HepG2 (cell line): ENCODE measurements around the gene SNRNP48. TPM values are rescaled to one million over a fixed set of nuclear protein-coding genes. Genes with fewer than 3 reads are reported as not detected.
A peak's percentile ranks its signal among the peaks of the same experiment; 100 is the strongest.

Experiments used
- AHDC1 ChIP-seq: sonication (generic); formaldehyde crosslinking; IDR thresholded peaks from 2 replicates; pipeline ENCODE4 v1.5.1; 2020; ENCODE audit warnings: mild to moderate bottlenecking, missing genetic modification reagents, borderline replicate concordance
- AKAP8 ChIP-seq: sonication (generic); formaldehyde crosslinking; IDR thresholded peaks from 2 replicates; pipeline ENCODE4 v1.5.1; 2020; ENCODE audit warnings: mild to moderate bottlenecking, missing genetic modification reagents
- ASH2L ChIP-seq: fragments of 300-600, 200-600 bp; sonication (generic); IDR thresholded peaks from 2 replicates; pipeline ENCODE4 v1.7.0; 2017; ENCODE audit warnings: low read depth, mild to moderate bottlenecking, moderate library complexity, mixed read lengths, low read length; ENCODE audit not compliant: insufficient read length
- KAT8 ChIP-seq: IDR thresholded peaks from 2 replicates; pipeline ENCODE4 v1.6.1; 2016; ENCODE audit warnings: missing genetic modification reagents, missing compliant biosample characterization
- KDM6A ChIP-seq: IDR thresholded peaks from 2 replicates; pipeline ENCODE4 v1.6.1; 2016; ENCODE audit warnings: low read depth
- SETDB1 ChIP-seq: sonication (generic); formaldehyde crosslinking; IDR thresholded peaks from 2 replicates; pipeline ENCODE4 v1.5.1; 2020; ENCODE audit warnings: missing genetic modification reagents, mild to moderate bottlenecking, borderline replicate concordance
- TCF7 ChIP-seq: sonication (generic); IDR thresholded peaks from 2 replicates; pipeline ENCODE4 v1.6.1; 2016; ENCODE audit warnings: antibody characterized with exemption, low read depth
- ZBTB39 ChIP-seq: sonication (generic); formaldehyde crosslinking; IDR thresholded peaks from 2 replicates; pipeline ENCODE4 v1.5.0; 2020; ENCODE audit warnings: missing genetic modification reagents
- ZFP36 ChIP-seq: fragments of 150-350 bp; IDR thresholded peaks from 2 replicates; pipeline ENCODE4 v1.6.1; 2018; ENCODE audit warnings: borderline replicate concordance, low read length, low read depth; ENCODE audit not compliant: partially characterized antibody
- ZNF138 ChIP-seq: sonication (generic); formaldehyde crosslinking; IDR thresholded peaks from 2 replicates; pipeline ENCODE4 v1.5.0; 2020; ENCODE audit warnings: mild to moderate bottlenecking, low read depth, missing genetic modification reagents
- ZNF17 ChIP-seq: sonication (generic); formaldehyde crosslinking; IDR thresholded peaks from 2 replicates; pipeline ENCODE4 v1.5.0; 2020; ENCODE audit warnings: mild to moderate bottlenecking, missing genetic modification reagents
- ZNF256 ChIP-seq: sonication (generic); formaldehyde crosslinking; conservative IDR thresholded peaks from 2 replicates; pipeline ENCODE4 v1.4.0; 2020; ENCODE audit warnings: missing genetic modification reagents
- ZNF281 ChIP-seq: sonication (generic); formaldehyde crosslinking; IDR thresholded peaks from 2 replicates; pipeline ENCODE4 v1.4.0; 2020; ENCODE audit warnings: missing genetic modification reagents, borderline replicate concordance
- ZNF557 ChIP-seq: sonication (generic); formaldehyde crosslinking; IDR thresholded peaks from 2 replicates; pipeline ENCODE4 v1.4.0; 2020; ENCODE audit warnings: missing genetic modification reagents
- ZNF577 ChIP-seq: sonication (generic); formaldehyde crosslinking; IDR thresholded peaks from 2 replicates; pipeline ENCODE4 v1.4.0; 2020; ENCODE audit warnings: mild to moderate bottlenecking, low read depth, missing genetic modification reagents, borderline replicate concordance
- ZNF629 ChIP-seq: sonication (generic); formaldehyde crosslinking; conservative IDR thresholded peaks from 2 replicates; pipeline ENCODE4 v1.5.0; 2020; ENCODE audit warnings: missing genetic modification reagents
- ZNF644 ChIP-seq: IDR thresholded peaks from 2 replicates; pipeline ENCODE4 v1.6.1; 2016; ENCODE audit warnings: low read depth
- ZNF672 ChIP-seq: sonication (generic); formaldehyde crosslinking; IDR thresholded peaks from 2 replicates; pipeline ENCODE4 v1.8.1; 2022; ENCODE audit warnings: missing genetic modification reagents
- ZNF776 ChIP-seq: sonication (generic); formaldehyde crosslinking; IDR thresholded peaks from 2 replicates; pipeline ENCODE4 v1.4.0; 2020; ENCODE audit warnings: mild to moderate bottlenecking, missing genetic modification reagents
- polyA plus RNA-seq, 8 experiments: library from polyadenylated mRNA; depleted of rRNA in 3 of 8; stranded (reverse) in 7 of 8; unstranded in 1 of 8; fragments of >200 nt; fragmentation: Illumina TruSeq in 4 of 8; extraction: Trizol in 4 of 8; gene quantifications; 2 replicates each; pipeline versions ENCODE4 v1.2.1 to v1.2.3, GENCODE V29; 2011 to 2016; ENCODE audit warnings: low read depth in 4 of 8, missing spikeins in 1 of 8, mixed read lengths in 1 of 8; ENCODE audit not compliant: insufficient read depth in 1 of 8
- total RNA-seq, 5 experiments: library from RNA; depleted of rRNA; stranded (reverse); fragments of >200 nt; fragmentation: Illumina TruSeq; extraction: Trizol; gene quantifications; 2 replicates each; pipeline ENCODE4 v1.2.3, GENCODE V29; 2016; ENCODE audit warnings: low read depth in 1 of 5

SNRNP48 gene
- total and polyA plus RNA-seq, 2 of the 13 experiments (the other 11 are each of a cell fraction or from before 2014, with no cell fraction given), result 17.5 to 47.5 TPM

GRCh38 chr6:7541175-7542064 is 48.6 kb upstream of the SNRNP48 start, which contains the start of gene DSP (continued):
- TF ChIP-seq ZNF577 (CRISPR knock-in tag) (no peak), SETDB1 (CRISPR knock-in tag) (no peak), ZBTB39 (CRISPR knock-in tag) (peak; percentile 83), ZNF281 (CRISPR knock-in tag) (peak; percentile 67; the same call in 1 of the 2 replicates), ZNF644 (0 out of 2 replicates have a peak, but pooled peaks have one; percentile 12), ZNF629 (CRISPR knock-in tag) (peak; percentile 21), ZNF672 (CRISPR knock-in tag) (peak; percentile 36), ZNF776 (CRISPR knock-in tag) (peak; percentile 30; the same call in 1 of the 2 replicates), ASH2L (peak; percentile 88), ZNF17 (no peak), TCF7 (peak; percentile 79), ZNF256 (CRISPR knock-in tag) (no peak), AKAP8 (peak; percentile 98), KDM6A (CRISPR knock-in tag) (peak; percentile 77; the same call in 1 of the 2 replicates), AHDC1 (CRISPR knock-in tag) (peak; percentile 85), ZNF138 (CRISPR knock-in tag) (no peak), KAT8 (CRISPR knock-in tag) (peak; percentile 83), ZFP36 (no peak), ZNF557 (CRISPR knock-in tag) (peak; percentile 45; the same call in 1 of the 2 replicates)
